Endometrium (tissue), 2 donors: Measurements from ENCODE around the gene LMBRD1.
A peak's percentile ranks its signal among the peaks of the same experiment; 100 is the strongest.
"Not testable (repeated sequence)": the region's sequence is repeated elsewhere in the genome, so short reads cannot be mapped to it uniquely, and the experiment has no call there.

Source experiments
- FAIRE-seq: peaks from 2 replicates; lab custom pipeline; 2012; peaks lifted over from hg19 to GRCh38; lab: Jason Lieb, UNC
- donor health status: control.
- donor health status: control.

The LMBRD1 gene

GRCh38 chr6:69732640-69733039 lies 64.2 kb downstream of the LMBRD1 start:
- no peak for FAIRE-seq

- no peak for FAIRE-seq
Measured at GRCh38 chr6:69732045-69732444, 64.8 kb downstream of the LMBRD1 start.

- peak; percentile 97 for FAIRE-seq
Measured at GRCh38 chr6:69729870-69730449, 66.8 kb downstream of the LMBRD1 start.

GRCh38 chr6:69722683-69723082 lies 74.1 kb downstream of the LMBRD1 start:
- FAIRE-seq, result no peak

GRCh38 chr6:69719602-69720193 lies 77.1 kb downstream of the LMBRD1 start:
- FAIRE-seq, result no peak

- no peak for FAIRE-seq
Measured at GRCh38 chr6:69706724-69707123, 90.1 kb downstream of the LMBRD1 start.

GRCh38 chr6:69705954-69706353 lies 90.9 kb downstream of the LMBRD1 start:
- FAIRE-seq, result no peak

- FAIRE-seq, result no peak
Measured at GRCh38 chr6:69704916-69705315, 91.9 kb downstream of the LMBRD1 start.

GRCh38 chr6:69699655-69700054 lies 97.2 kb downstream of the LMBRD1 start:
- no peak for FAIRE-seq

- FAIRE-seq, result no peak
Measured at GRCh38 chr6:69696273-69696672, 100.5 kb downstream of the LMBRD1 start.

GRCh38 chr6:69693762-69694161 lies 103.0 kb downstream of the LMBRD1 start:
- peak; percentile 96 for FAIRE-seq

- FAIRE-seq, result no peak
Measured at GRCh38 chr6:69690986-69691385, 105.8 kb downstream of the LMBRD1 start.

GRCh38 chr6:69680302-69680701 lies 116.5 kb downstream of the LMBRD1 start:
- FAIRE-seq, result no peak

GRCh38 chr6:69673298-69673697 lies 123.5 kb downstream of the LMBRD1 start:
- no peak for FAIRE-seq

- no peak for FAIRE-seq
Measured at GRCh38 chr6:69668916-69669315, 127.9 kb downstream of the LMBRD1 start.

GRCh38 chr6:69666779-69667178 lies 130.0 kb downstream of the LMBRD1 start:
- not testable (repeated sequence) for FAIRE-seq

GRCh38 chr6:69665437-69665836 lies 131.4 kb downstream of the LMBRD1 start:
- no peak for FAIRE-seq

- no peak for FAIRE-seq
Measured at GRCh38 chr6:69664551-69664950, 132.3 kb downstream of the LMBRD1 start.

GRCh38 chr6:69663215-69663614 lies 133.6 kb downstream of the LMBRD1 start:
- no peak for FAIRE-seq

- no peak for FAIRE-seq
Measured at GRCh38 chr6:69650703-69651102, 146.1 kb downstream of the LMBRD1 start.

- no peak for FAIRE-seq
Measured at GRCh38 chr6:69647726-69648125, 149.1 kb downstream of the LMBRD1 start.

GRCh38 chr6:69643688-69644087 lies 153.1 kb downstream of the LMBRD1 start:
- no peak for FAIRE-seq

- FAIRE-seq, result no peak
Measured at GRCh38 chr6:69632932-69633331, 163.9 kb downstream of the LMBRD1 start.
